Middle frontal gyrus (tissue), 1 donor: Measurements from ENCODE around the gene MLST8.
"Not testable (repeated sequence)": the region's sequence is repeated elsewhere in the genome, so short reads cannot be mapped to it uniquely, and the experiment has no call there.

Experiments used
- DNase-seq: peaks from one replicate; pipeline ENCODE4 v3.0.0-alpha.2; 2015; ENCODE audit warnings: low spot score; ENCODE audit errors: extremely low spot score

Gene MLST8

DNA sequence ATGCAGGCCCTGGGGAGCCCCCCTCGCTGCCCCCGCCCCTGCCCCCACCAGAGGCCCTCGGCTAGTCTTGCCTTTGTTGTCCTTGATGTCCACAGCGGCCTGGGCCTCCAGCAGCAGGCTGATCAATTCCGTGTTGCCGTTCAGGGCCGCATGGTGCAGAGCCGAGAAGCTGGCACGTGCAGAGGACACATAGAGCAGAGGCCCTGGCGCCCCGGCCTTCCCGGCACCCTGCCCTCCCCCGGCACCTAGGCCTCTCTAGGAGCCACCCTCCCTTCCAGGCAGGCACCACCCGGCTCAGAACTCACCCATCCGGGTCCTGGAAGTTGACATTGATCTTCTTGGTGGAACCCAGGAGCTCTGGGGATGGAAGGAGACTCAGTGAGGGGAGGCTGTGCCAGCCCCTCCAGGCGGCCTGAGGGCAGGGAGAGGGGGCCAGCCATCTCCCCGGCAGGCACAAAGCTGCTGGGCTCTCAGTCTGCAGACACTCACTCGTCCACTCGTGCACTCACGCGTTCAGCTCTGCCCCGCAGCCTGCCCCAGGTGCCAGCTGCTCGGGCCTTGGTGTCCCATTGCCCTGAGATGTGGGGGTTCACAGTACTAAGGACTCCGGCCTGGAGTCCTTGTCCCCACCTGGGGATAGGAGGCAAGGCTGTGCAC is 15.1 kb upstream of the MLST8 start:
- DNase-seq = no peak

DNA sequence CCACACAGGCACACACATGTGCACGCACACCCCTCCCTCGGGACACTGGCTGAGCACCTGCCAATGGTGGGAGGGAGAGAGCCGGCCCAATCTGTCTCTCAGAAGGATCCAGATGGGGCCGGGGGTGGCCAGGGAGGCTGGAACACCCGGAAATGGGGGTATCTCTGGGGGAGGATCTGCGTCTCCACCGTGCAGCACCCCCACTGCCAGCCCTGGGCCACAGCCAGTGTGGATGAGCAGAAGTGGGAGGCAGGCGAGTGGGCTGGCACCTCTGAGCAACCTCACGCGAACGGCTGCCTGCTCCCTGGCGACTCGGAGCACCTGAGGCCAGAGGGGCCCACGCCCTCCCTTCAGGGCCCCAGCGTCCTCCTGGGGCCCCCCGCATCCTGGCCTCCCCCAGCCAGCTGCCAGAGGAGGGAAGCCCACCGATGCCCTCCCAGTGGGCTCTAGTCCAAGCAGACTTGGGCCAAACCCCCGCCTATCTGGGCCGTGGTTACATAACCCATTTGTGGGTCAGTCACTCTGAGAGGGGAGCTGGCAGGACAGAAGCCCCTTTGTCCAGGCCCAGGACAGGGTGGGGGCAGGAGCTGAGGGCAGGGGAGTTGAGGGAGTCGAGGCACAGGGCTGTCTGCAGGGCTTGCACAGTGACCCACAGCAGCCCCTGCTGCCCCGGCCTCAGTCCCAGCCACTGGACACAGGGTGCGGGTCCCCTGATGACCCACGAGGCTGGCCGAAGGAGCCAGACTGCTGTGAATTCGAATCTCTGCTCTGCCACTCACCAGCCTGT is 14.4 kb upstream of the MLST8 start:
- no peak for DNase-seq

DNA sequence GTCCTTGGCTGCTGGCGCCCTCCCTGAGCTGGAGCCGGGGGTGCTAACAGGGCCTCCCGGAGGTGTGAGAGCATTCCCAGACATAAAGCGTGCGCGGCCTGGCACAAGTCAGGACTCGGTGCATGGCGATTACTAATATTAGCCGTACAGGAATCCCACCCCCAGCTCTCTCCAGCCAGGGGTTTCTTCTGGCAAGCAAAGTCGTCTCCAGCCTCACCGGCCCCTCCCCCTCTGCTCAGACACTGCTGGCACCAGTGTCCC is 13.9 kb upstream of the MLST8 start:
- DNase-seq = no peak

DNA sequence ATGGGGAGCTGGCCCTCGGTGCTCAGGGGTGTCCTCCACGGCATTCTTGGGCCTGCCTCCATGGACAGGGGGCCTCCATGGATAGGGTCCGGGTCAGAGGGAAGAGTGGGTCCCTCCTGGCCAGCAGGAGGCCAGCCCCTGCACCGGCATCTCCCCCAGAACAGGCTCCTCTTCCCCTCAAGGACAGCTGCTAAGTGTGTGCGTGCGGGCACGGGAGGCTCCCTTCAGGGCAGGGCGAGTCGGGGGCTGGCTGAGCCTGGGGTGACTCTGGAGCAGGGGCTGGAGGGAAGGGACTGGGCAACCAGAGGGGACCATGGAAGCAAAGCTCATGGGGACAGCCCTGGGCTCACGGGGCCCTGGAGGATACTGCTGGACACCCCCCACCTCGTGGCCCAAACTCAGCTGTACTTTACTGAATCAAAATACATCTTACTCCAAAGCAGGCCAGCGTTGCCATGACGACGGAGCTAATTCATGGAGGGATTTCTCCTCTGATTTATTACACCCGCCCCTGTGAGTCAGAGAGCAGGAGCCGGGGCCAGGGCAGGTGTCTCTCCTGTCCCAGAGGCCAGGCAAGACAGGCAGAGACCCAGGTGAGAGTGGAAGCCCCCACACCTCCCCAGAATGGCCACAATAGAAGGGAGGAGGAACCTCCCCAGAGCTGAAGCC is 11.0 kb upstream of the MLST8 start:
- DNase-seq = no peak

DNA sequence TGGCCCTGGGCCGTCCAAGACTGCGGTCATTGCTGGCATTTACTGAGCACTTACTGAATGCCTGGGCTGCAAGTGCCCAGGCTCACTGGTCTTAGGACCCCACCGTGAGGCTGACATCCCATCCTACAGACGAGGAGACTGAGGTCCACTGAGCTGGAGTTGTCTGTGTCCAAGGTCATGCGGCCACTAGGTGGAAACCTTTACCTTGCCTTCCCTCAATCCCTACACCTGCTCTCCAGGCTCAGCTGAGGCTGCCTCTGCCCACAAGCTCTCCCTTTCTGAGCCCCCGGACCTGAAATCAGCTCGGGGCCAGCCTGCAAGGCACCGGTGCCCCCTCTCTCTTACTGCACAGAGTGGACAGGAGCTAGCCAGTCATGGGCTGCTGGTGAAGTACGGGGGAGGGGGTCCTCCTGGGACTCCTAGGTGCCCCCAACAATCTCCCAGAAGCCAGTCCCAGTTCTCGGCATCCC is 10.4 kb upstream of the MLST8 start:
- DNase-seq = no peak

DNA sequence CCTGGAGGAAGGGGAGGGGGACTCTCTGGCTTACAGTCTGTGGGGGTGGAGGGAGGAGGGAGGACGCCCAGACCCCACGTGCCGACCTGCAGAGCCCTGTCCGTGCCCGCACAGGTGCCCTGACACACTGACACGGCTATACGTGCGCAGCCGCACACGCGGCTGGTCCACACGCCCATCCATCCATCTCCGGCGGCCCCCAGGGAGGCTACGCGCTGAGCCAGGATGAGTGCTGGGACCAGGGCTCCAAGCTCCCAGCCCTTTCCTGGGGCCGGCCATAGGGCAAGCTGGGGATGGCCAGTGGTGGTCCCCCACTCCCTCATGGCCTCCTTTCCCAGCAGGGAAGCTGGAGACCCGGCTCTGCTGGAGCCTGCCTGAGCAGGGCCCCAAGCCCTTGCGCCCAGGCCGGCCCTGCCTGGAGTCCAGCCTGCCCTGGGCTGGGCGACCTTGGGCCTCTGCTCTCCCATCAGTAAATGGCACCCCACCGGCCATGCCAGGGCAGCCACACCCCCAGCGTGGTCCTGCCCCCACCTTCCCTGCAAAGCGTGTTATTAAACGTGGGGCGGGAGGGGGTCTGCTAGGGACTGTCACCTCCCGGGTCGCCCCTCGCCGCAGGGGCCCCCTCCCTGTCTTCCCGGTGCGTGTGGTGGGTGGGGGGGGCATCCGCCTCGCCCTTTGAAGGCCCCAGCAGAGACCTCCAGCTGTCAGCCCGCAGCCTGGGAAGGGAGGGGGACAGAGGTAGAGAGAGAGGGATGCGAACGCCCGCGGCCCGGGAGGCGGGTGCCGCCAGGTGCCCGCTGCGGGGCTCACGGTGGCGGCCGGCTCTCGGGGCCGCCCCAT is 9.7 kb upstream of the MLST8 start:
- DNase-seq = no peak

DNA sequence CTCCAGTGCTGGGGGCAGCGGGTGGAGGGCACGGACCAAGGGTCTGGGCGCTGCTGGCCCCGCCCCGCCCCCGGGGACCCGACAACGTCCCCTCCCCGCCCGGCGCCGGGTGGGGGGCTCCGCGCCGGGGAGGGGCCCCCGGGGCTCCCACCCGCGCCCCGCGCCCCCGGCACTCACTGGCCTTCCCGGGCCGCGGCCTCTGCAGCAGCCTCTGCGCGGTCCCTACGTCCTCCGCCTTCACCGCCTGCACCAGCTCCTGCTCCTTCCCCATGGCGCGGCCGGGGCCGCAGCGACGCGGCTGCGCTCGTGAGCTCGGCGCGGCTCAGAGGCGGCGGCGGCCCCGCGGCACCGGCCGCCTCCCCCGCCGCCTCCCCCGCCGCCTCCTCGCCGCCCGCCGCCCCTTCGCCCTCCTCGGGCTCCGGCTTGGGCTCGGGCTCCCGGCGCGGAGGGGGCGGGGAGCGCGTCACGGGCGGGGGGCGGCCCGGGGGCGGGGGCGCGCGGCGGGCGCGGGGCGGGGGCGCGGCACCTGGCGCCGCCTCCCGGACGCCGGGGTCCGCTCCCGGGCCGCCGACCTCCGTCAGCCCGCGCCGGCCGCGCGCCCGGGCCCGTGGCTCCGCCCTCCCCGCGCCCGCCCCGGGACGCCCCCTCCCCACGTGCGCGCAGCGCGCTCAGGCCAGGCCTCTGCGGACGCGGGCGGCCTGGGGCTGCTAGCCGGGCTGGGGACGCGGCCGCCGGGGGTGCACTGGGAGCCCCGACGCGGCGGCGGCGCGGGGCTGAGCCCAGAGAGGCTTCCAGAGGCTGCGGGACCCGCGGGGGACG is 8.9 kb upstream of the MLST8 start, which contains the start of gene CASKIN1:
Gene CASKIN1, minus strand, starts transcription at position 444 of the 819 bp plus-strand sequence. Its CDS starts 173 bp downstream, at position 271.
- DNase-seq = no peak

DNA sequence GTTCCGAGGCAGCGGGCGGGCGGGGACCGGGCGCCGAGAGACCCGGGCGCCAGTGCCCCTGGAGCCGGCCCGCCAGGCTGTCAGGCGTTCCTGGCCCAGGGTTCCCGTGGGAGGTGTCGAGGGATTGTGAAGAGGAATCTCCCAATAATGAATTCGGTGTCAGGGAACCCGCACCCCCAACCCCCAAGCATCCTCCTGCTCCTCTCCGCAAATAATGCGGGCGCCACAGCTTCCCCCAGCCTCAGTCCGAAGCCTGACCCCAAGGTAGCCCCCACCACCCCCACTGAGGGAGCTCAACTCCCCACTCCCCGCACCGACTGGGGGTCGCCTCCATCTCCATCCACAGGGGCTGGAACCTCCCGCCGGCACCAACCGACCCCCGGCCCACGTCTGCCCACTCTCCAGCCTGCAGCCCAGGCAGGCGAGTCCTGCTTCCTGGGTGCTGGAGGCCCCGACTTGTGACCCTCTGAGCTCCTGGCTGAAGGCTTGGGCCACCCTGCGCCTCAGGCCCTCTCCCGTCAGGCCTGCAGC is 8.2 kb upstream of the MLST8 start:
- DNase-seq = no peak

DNA sequence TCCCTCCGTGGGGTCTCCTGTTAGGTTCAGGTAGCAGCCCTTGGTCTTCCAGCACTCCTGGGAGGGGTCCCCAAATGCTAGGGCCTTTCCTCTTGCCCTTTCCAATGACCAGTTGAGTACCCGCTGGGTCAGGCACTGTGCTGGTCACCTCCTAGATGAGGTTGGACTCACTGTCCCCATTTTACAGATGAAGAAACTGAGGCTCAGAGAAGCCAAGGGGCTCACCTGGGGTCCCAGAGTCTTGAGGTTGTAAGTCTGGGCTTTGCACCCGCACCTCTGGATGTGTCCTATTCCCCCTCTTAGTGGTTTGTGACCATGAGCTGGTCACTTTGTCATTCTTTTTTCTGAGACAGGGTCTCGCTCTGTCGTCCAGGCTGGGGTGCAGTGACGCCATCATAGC is 7.5 kb upstream of the MLST8 start:
- DNase-seq = no peak

DNA sequence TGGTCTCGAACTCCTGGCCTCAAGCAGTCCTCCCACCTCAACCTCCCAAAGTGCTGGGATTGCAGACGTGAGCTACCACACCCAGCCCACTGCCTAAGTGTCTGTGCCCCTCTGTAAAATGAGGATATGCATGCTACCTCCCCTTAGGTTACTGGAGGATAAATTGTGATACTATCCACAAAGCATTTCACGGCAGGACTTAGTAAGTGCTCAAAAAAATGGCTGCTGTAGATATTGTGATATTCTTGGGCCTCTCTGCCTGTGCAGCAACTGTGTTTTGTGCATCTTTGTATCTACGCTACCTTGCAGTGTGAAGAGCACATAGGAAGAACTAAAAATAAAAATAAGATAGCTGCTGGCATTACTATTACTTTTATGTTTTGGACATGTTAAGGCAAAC is 7.0 kb upstream of the MLST8 start:
- no peak for DNase-seq

DNA sequence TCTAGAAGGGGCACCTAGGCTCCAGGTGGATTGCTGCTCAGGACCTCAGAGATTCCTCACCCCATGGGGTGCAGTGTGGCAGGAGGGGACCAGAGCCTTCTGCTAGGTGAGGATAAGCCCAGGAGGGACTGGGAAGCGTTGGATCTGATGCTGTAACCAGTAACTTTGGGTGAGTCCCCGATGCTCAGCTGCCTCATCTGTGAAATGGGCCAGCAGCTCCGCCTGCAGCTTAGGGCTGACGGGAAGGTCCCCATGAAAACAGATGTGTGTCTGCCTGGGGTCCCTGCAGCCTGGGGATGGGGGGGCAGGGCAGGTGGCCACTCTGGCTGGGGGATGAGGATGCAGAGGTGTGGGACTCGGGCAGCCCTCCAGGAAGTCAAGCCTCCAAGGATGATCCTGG is 6.2 kb upstream of the MLST8 start:
- DNase-seq = no peak

DNA sequence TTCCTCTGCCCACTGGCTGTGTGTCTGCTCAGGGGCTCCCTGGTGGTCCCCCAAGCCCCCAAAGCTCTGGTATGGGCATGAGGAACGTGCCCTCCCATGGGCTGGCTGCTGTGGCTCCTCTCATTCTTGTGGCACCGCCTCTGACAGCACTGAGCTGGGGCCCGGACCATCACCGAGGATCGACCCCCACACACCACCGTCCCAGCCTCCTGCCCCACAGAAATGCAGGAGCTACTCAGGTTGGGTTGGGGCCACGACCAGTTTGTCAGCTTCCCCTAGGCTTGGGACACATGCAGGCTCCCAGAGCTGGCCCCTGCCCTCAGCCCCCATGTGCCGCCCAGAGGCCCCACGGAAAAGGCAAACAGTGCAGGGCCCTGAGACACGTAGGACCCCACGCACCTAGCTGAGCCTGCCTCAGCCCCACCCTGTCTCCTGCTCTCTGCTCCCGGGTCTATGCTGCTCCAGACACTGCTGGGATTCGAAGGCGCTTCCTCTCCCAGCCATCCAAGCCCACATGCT is 5.6 kb upstream of the MLST8 start:
- no peak for DNase-seq

DNA sequence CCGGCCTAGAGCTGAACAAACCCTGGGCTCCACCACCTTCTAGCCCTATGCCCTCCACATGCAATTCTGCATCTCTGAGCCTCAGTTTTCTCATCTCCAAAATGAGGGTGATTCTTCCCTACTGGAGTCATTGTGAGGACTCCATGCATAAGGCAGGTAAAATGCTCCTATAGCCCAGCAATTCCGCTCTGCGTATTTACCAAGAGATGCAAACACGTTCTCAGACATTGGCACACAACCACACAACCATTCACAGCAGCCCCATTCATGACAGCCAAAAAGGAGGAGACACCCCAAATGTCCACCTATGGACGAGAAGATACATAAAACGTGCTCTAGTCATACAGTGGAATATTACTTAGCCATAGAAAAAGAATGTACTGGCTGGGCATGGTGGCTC is 4.9 kb upstream of the MLST8 start:
- DNase-seq = no peak

DNA sequence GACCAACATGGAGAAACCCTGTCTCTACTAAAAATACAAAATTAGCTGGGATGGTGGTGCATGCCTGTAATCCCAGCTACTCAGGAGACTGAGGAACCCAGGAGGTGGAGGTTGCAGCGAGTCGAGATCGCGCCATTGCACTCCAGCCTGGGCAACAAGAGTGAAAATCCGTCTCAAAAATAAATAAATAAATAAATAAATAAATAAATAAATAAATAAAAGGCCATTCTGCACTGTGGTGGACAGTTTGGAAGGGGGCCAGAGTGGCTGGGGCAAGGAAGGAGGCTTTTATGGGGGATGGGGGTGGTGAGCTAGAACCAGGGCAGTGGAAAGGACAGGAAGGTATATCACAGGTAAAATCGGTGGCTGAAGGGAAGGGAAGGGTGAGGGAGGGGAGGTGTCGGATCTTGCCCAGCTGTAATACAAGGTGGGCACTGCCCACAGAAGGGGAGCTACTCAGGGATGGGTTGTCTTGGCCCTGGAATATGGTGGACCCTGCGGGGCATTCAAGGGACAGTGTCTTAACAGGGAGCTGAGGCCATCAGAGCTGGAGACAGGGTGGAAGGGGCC is 2.0 kb upstream of the MLST8 start:
- DNase-seq = not testable (repeated sequence)

DNA sequence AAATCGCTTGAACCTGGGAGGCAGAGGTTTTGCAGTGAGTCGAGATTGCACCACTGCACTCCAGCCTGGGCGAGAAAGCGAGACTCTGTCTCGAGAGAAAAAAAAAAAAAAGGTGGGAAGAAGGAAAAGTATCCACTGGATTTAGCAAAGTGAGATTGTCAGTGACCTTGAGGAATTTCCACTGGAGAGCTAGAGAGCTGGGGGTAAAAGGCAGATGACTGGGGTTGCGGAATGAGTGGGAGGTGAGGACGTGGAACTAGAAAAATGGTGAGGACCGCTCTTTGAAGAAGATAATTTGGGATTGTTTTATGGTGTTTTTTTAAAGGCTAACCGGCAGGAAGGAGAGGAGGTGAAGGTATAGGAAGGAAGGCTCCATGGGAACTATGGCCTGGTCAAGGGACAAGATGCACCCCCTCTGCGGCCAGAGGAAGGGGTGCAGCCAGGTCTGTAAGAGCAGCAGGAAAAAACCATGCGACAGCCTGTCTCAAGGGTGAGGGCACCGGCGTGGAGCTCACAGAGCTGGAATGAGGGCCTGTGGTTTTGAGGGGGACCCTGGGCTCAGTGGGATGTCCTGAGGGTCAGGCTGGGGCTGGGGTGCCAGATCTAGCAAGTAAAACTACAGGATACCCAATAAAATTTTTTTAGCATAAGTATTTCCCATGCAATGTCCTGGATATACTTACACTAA is 694 bp upstream of the MLST8 start:
- no peak for DNase-seq

DNA sequence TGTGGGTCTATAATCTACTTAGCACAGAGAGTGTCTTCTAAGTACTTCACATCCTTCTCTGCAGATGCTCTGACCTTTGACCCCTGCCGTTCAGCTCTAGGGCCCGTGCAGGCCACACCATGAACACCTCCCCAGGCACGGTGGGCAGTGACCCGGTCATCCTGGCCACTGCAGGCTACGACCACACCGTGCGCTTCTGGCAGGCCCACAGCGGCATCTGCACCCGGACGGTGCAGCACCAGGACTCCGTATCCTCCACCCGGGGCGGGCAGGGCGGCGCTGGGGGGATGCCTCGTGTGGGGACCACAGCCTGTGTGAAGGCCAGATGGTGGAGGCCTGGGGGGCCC is 686 bp downstream of the MLST8 start:
- DNase-seq = no peak

DNA sequence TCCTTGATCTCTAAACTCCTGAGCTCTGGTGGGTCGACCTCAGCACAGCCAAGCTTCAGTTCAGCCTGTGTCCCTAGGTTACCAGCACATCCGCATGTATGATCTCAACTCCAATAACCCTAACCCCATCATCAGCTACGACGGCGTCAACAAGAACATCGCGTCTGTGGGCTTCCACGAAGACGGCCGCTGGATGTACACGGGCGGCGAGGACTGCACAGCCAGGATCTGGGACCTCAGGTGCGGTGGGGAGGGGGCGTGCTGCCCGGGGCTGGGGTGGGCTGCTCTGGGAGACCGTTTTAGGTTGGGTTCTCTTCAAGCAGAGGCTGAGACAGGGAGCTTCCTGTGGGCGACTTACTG is 1.1 kb downstream of the MLST8 start:
- DNase-seq = no peak

DNA sequence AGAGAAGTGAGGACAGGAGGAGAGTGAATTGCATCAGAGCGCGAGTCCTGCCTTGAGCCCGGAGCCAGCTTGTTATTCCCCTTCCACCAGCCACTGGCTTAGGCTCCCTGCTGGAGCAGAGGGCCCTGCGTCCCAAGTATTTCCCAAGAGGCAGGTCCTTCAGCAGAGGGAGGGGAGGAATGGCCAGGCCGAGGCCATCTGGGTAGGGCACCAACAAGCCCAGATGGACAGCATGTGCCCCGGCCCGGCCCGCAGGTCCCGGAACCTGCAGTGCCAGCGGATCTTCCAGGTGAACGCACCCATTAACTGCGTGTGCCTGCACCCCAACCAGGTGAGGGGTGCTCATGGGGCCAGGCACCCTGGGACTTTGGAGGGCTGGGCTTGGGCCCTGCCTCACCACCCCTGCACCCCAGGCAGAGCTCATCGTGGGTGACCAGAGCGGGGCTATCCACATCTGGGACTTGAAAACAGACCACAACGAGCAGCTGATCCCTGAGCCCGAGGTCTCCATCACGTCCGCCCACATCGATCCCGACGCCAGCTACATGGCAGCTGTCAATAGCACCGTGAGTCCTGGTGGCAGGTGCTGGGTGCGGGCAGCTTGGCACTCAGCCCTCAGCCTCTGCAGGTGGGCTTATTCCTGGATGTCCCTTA is 1.7 kb downstream of the MLST8 start:
- no peak for DNase-seq

DNA sequence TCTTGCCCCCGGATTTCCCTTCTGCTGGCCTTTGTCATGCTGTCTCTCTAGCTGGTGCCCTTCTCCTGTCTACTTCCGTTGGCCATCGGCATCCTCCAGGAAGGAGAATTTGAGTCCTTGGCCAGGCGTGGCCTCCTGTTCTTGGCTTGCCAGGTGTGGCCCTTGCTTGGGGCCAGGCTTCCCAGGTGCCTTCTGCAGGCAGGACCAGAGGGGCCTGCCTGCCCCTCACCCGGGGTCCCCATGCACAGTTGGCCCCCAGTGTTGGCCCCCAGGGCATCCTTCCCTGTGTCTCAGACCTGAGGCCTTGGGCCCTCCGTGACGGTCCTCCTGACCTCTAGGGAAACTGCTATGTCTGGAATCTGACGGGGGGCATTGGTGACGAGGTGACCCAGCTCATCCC is 2.6 kb downstream of the MLST8 start:
- DNase-seq = no peak
